ENCODE results near the gene HMOX2.

The HMOX2 gene

DNA sequence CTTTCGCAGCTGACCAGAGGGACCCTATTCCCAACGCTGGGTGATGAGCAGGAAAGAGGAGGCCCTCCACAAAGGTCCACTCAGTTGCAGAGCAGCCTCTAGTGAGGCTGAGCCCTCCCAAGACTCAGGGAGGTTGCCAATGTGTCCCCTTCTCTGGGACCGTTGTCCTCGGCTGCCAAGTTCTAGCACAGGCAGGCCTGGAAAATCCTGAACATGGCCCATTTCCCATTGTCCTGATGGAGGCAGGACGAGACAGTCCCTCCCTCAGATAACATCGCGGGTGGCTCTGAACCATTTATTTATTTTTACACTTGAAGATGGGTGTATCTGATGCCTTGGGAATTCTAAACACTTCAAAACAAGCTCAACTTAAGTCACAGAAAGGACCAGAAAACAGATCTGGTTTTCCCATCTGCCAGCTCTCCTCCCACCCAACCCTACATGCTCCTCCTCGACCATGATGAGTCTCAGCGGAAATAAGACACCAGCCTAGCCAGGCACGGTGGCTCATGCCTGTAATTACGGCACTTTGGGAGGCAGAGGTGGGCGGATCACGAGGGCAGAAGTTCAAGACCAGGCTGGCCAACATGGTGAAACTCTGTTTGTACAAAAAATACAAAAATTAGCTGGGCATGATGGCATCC, 49.6 kb downstream of the HMOX2 start:
- DNase-seq = no peak

- no peak for DNase-seq
Observed at GRCh38 chr16:4529085-4530060, 53.2 kb downstream of the HMOX2 start.

- DNase-seq = no peak
Observed at GRCh38 chr16:4531811-4532210, 55.6 kb downstream of the HMOX2 start.

DNA sequence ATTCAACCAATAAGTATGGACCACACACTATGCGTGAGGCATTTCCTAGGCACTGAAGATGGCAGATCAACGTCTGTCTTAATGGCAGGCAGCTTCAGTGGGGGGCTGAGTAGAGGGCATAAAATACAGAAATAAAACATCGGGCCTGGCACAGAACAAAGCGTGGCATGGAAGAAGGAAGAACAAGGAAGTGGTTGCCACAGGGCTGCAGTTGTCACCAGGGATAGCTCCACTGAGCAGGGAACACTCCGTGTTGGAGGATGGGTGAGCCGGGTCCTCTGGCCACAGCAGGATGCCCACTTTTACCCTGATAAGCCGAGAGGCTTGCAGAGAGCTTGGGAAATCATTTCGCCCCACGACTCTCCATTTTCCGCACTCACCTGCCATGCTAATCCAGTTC, 56.0 kb downstream of the HMOX2 start:
- no peak for DNase-seq

DNA sequence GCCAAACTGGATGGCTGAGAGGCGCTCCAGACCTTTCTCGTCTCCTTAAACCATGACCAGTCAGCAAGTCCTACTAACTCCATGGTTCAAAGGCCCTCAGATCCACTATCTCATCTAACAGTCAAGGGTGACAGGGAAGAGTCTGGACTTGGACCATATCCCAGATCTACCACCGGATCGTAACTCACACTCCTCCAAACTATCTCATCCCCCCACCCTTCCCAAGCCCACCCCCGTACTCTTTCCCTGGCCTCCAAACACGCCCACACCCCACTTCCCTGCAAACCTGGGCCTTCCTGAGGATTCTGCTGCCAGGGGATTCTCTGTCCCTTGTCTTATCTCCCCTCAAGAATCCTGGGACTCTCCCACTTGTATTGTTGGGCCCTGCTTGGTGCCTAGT, 57.3 kb downstream of the HMOX2 start:
- no peak for DNase-seq

DNA sequence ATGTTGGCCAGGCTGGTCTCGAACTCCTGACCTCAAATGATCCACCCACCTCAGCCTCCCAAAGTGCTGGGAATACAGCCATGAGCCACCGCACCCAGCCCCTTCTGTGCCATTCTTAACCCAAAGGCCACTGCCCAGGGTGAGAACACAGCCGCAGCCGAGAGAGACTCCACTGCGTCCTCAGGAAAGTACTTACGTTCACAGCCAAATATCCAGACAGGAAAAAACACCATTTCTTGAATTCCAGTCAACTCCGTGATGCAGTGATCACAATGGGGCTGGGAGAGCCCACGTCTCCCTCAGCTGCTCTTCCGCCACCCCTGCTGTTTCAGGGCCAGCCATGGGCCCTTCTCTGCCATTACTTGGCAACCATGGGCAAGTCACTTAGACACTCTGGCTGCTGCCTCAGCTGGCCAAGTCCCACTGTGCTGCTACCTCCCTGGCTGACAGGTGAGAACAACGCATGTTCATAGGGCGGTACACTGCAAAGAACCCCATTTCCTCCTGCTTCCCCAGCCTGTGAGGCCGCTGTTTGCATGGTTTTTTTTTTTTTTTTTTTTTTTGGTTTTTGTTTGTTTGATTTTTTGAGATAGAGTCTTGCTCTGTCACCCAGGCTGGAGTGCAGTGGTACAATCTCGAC, 58.1 kb downstream of the HMOX2 start:
- DNase-seq = no peak

DNA sequence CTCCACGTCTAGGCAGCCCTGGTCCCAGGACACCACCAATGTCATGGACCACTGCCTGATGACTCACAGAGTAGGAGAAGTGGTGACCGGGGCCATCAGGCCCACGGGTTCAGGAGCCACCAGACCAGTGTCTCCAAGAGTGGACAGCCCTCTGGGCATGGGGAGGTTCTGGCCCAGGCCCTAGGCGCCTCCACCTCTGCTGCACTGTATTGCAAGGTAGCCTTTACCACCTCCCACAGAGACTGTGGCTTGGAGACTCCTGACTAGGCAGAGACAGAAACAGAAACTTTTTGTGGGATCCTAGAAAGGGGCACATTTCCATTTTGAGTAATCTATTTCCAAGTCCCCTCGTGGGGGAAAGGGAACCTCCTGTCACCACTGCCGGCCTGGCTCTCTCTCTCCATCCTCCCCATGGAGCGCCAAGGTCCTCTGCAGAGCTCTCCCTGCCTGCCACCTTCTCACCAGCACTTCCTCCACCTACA, 59.5 kb downstream of the HMOX2 start:
- no peak for DNase-seq

GRCh38 chr16:4536391-4537106, 60.4 kb downstream of the HMOX2 start:
- DNase-seq = no peak

GRCh38 chr16:4537376-4538343, 61.5 kb downstream of the HMOX2 start:
- no peak for DNase-seq

DNA sequence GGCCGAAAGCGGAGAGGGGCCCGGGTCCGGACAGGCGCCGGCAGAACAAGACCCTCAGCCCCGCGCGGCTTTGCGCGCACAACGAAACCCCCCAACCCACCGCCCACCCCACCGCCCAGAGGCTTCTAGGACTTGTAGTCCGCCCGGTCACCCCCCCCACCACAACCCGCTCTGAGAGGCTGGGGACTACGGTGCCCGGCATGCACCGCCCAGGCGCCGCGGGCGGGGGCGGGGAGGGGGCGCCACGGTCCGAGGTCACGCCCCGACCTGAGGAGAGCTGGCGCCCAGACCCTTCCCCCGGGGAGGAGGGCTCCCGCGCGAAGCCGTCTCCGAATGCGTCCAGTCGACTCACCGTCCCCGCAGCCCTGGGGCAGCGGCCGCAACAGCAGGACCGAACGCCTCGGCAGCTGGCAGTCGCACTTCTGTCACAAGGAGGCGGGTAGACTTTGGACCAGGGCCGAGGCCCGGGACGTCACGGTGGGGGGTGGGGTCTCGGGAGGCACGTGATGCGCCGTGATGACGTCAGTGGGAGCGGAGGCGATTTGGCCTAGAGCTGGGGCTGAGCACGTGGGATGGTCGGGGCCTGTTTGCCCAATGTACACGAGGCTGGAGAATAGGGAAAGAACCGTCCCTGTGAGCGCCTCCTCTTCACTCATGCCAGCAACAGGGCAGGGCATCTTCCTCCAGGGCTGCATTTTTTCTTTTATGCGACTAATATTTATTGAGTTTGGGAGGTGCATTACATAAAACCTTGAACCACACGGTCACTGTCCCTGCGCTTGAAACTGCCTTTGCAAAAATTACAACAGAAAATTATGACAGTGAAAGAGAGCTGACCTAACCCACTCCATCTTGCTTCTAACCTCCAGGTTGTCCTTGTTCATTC, 62.4 kb downstream of the HMOX2 start, which contains the start of gene CDIP1:
Gene CDIP1 (minus strand): TSS at position 424 of the 886 bp plus-strand sequence. CDS start 24,643 bp downstream, outside the sequence.
- peak; percentile 92 for DNase-seq

DNA sequence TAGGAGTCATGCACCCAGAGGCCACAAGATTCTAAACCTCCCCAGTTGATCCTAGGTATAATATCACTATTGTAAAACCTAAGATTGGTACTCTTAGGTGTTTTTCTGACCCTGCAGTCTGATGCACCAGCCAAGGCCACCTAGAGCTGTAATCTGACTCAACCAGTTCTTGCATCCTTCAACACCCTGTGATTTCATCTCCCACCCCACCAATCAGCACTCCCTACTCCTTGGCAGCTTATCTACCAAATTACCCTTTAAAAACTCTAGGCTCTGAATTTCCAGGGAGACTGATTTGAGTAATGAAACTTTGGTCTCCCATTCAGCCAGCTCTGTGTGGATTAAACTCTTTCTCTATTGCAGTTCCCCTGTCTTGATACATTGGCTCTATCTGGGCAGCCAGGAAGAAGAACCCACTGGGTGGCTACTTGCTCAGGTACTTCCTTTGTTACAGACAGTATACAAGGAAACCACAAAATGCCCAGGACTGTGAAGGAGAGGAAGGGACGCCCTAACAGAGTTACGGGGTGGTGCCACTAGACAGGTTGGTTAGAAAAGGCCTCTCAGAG, 63.6 kb downstream of the HMOX2 start:
- DNase-seq = no peak

DNA sequence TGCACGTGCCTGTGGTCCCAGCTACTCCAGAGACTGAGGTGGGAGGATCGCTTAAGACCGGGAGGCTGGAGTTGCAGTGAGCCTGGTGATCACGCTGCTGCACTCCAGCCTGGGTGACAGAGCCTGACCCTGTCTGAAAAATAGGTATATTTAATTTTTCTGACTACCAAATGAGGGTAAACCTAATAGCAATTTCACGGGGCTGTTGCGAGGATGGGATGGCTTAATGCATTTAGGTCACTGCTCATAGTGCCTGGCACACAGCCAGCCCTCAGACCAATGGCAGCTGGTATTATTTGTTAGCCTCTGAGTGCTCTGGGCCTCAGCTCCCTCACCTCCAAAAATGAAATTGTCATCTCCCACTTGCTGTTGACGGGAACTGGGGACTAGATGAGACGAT, 68.3 kb downstream of the HMOX2 start:
- no peak for DNase-seq

DNA sequence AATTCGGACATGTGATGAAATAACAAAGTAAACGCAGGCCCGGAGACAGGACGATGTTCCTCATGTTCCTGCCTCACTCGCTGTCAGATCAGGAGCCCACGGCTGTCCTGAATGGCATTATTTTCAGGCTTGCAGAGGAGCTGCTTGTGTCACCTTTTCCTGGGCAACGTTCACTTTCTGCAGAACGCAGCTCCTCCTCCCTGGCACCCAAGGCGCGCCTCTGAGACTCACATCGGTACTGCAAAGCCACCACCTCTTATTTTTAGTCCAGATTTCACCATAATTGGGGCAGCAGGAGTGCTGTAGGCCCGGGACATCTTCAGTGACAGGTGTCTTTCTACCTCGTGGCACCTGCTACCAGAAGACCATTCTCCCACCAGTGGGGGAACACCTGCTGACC, 71.9 kb downstream of the HMOX2 start:
- no peak for DNase-seq

GRCh38 chr16:4550591-4550990, 74.4 kb downstream of the HMOX2 start:
- no peak for DNase-seq

- no peak for DNase-seq
Observed at GRCh38 chr16:4552541-4552940, 76.3 kb downstream of the HMOX2 start.

DNA sequence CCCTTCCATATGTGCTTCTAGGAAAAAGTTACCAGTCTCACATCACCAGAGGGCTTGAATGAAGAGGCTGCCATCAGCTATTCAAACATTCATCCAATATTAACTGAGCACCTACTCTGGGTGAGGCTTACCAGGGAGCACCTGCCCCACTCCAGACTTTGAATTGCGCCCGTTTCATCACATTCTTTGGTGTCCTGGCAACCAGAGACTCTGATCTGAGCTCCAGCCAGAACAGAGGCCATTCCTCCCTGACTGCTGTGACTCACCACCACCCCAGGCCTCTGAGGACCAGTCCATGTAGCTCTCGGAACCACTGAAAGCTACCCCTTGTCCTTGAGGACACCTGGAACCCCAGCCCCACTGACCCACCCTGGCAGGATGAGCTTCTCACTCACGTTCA, 79.9 kb downstream of the HMOX2 start, which contains the start of gene C16orf96:
Gene C16orf96 (plus strand): TSS at position 229 of the 400 bp plus-strand sequence. CDS start 150 bp downstream, at position 379.
- DNase-seq = no peak

DNA sequence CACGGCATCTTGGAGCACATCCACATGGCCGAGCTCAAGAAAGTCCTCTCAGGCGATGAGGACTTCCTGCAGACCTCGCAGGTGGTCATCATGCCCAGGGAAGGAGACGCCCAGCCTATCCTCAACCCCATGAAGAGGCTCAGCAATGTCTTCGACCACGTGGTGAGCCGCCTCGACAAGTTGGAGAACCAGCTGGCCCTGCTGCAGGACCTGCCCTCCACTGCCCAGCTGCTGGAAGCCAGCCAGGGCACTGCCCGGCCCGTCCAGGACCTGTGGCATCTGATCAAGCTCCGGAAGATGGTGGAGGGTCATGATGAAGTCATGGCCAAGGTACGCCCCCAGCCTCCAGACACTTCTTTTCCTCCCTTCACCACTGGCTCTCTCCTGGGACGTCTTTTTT, 80.4 kb downstream of the HMOX2 start:
- DNase-seq = no peak

GRCh38 chr16:4557973-4558372, 81.8 kb downstream of the HMOX2 start:
- DNase-seq = no peak
